Renal cortex interstitium (tissue), 11 donors: Measurements from ENCODE around the gene SPOCD1. TPM values are rescaled to one million over a fixed set of nuclear protein-coding genes. Genes with fewer than 3 reads are reported as not detected.

Experiments used
- DNase-seq, 11 donors: peaks; one replicate each; pipeline ENCODE4 v3.0.0-alpha.2; 2013; ENCODE audit warnings: low read depth in 9 of 11, low spot score in 4 of 11; ENCODE audit errors: extremely low read depth in 1 of 11
- polyA plus RNA-seq, 3 donors: library from polyadenylated mRNA; unstranded; fragments of 120-200 nt; gene quantifications; one replicate each; pipeline ENCODE4 v1.2.1, GENCODE V29; 2013; ENCODE audit not compliant: insufficient read length in 3 of 3

The SPOCD1 gene
- polyA plus RNA-seq, 3 donors: 0.12 to 0.39 (median 0.19) TPM

- no peak for DNase-seq
Observed at GRCh38 chr1:31781138-31781755, 34.6 kb downstream of the SPOCD1 start.

DNA sequence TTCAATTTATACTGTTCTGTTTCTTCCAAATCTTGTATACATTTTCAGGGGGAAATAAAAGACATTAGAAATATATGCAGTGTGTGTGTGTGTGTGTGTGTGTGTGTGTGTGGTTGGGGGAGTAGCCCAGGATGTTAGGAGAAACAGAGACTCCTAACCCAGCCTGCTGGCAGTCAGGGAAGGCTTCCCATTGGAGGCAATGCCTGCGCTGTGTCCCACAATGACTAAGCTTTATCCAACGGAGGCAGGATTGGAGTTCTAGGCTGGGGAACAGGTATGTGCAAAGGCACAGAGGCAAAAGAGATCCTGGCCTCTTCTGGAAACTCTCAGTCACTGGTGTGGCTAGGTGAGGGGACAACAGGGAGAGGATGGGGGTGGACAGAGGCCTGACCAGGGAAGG is 35.2 kb downstream of the SPOCD1 start:
- no peak for DNase-seq

DNA sequence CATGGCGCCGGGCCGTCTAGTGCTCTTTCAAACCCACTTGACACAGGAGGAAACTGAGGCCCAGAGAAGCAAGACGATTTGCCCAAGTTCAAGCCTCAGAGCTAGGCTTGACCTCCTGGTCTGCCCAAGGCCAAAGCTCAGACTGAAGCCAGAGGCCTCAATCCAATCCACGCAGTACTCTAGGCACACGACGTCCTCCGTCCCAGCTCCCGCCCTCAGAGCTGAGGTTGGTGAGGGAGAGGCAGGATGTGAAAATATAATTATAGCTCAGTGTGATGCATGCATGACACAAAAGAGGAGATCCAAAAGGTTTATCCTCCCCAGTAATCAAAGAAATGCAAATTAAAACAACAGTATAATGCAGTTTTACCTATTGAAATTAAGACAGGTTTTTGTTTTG is 36.1 kb downstream of the SPOCD1 start:
- no peak for DNase-seq

DNA sequence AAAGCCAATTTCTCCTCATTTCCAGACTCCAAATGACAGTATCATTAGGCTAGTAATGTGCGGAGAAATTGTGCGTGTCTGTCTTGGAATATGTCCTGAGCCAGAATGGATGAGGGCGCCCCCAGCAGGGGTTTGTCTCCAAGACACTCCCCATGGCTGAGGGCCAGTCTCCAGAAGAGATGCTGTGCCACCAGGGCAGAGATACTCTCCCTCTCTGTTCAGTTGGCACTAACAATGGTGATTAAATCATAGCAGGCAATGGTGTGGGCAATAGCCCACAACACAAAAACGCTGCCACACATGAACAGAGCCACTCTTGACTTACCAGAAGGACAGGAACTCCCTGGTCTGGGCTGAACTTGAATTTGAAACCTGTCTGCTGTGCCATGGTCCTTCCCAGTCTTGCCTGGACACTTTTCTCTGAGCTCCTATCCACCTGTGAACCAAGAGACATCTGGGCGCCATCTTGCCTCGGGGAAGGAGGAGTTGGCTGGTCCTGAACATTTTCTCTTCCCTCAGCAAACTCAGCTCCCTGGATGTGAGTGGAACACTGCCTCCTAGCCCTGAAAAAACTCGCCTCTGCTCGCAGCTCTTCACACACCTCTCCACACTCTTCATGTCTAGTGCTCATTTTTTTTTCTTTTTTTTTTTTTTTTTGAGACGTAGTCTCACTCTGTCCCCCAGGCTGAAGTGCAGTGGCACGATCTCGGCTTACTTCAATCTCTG is 36.9 kb downstream of the SPOCD1 start:
- DNase-seq: no peak

DNA sequence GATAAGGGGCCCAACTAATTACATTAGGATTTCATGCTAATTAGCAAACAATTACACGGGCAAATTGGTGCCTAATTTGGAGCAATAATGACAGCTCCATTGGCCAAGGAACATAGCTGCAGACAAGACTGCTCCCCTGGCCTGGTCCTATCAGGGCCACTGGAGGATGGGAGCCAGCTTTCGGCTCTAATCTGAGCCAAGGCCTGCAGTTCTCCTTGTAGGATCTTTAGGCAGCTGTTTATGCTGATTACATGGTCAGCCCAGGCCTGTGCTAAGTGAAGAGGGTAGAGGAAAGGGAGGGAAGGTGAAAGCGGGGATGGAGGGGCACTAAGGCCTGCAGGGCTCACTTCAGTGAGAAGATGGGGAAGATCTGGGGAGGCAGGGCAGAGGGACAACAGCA is 39.3 kb downstream of the SPOCD1 start:
- no peak for DNase-seq

DNA sequence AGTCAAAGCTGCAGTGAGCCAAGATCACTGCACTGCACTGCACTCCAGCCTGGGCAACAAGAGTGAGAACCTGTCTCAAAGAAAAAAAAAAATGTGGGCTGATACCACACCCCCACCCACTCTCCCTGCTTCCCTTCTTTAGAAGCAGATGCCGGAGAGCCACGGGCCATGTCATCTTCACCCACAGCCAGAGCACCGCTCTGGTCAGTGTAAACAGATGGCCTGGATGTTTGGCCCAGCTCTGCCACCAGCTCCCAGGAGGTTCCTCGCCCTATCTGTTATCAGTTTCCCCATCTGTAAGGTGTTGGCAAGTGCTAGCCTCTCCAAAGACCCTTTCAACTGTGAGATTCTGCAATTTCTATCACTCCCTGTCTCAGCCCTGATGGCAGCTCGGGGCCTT is 39.8 kb downstream of the SPOCD1 start:
- no peak for DNase-seq

DNA sequence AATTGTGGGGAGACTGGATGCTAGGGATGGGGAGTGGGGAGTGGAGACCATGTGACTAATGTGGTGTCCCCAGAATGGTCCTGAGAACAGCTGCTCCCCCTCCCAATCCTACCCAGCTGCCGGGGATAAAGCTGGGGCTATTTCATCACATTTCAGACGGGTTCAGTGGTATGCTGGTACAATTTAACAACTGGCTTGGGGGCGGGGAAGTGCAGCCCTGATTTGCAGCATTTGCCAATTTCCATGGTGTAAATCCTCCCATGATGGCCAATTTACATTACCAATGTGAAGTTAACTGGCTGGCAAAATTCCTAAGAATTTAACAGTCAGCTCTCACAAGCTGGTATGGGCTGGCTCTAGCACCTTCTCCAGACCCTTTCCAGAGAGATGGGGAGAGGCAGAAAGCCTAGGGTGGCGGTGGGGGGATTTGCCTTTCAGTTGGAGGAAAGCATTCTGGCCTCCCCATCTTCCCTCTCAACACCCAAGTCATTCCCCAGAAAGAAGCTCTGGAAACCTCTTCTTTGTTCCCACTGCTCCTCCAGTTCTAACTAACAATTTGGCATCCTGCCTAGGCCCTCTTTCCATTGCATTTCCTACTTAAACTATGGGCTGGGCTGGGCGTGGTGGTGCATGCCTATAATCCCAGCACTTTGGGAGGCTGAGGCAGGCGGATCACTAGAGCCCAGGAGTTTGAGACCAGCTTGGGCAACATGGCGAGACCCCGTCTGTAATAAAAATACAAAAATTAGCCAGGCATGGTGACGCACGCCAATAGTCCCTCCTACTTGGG is 40.4 kb downstream of the SPOCD1 start:
- DNase-seq: no peak

DNA sequence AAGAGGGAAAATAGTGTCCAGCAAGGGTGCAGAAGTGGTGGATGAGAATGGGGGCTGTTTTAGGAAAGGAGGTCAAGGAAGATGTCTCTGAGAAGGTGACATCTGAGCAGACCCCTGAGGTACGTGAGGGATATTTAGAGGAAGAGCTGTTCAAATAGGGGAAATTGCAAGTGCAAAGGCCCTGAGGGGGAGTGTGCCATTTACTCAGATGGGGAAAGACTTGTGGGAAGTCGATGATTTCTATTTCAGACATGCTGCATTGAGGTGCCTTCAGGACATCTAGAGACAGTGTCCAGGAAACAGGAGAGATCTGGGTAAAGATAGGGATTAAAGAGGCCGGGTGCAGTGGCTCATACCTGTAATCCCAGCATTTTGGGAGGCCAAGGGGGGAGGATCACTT is 41.3 kb downstream of the SPOCD1 start:
- DNase-seq: no peak

DNA sequence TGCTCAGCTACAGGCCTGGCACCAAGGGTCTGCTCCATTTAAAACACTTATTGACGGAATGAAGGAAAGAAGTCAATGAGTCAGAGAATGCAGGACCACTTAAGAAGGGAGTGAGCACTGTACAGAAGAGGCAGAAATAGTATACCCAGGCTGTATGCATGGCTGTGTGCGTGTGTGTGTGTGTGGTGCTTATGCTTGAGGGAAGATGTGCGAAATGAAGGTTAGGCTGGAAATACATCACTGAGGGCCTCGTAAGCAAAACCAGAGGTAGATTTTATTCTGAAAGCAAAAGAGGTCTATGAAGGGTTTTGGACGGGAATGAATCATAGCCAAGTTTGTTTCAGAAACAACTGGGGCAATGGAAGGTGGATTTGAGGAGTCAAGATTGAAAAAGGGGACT is 42.0 kb downstream of the SPOCD1 start:
- DNase-seq: no peak

DNA sequence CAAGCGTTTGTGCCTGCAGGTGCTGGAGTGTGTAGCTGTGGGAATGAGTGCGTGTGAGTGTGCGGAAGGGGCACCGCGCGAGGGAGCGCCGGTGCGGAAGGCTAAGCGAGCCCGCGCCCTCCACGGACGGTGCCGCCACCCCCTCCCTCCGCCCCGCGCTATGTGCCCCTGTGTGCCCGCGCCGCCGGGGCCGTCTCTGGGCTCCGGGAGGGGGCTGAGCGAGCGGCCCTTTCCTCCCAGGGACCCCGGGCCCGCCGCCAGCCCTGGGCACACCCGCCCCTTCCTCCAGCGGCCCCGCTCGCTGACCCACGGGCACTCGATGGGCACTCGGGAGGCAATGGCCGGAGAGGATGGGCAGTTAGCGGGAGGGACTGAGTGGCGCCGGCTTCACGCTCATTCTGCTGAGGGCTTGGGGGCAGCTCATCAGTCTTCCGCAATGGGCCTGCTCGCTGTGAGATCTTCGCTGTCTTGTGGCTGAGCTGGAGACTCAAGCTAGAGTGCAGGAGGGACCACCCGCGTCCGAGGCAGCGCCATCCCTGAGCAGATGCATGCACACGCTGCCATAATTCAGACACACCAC is 43.1 kb downstream of the SPOCD1 start:
- DNase-seq: no peak

GRCh38 chr1:31771891-31772668 is 43.7 kb downstream of the SPOCD1 start:
- no peak for DNase-seq

DNA sequence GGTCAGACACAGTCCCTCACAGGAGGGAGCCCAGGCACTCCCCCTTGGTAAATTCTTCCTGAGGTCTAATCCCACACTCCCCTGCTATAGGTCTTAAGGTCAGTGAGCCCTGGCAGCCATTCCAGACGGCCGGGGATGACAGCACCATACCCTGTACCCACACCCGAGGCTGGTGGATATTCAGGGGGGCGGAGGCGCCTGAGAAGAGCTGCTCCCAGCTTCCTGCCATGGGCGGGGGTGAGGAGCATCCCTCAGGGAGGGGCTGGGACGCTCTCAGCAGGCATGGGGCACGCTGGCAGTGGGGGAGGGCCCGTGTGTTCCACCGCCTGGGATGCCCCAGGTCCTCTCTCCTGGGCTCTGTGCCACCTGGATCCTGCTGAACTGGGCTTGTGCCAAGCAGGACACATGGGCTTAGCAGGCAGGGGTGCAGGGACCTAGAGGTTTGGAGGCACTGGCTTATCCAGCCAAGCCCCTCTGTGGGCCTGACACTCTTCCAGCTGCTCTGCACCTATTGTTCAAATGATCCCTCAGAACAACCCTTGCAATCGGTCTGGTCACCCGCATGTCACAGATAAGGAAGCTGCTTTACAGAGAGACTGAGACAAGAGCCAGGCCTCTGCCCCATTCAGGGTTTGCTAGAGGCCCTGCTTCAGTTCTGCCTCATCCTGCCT is 46.0 kb downstream of the SPOCD1 start:
- no peak for DNase-seq

DNA sequence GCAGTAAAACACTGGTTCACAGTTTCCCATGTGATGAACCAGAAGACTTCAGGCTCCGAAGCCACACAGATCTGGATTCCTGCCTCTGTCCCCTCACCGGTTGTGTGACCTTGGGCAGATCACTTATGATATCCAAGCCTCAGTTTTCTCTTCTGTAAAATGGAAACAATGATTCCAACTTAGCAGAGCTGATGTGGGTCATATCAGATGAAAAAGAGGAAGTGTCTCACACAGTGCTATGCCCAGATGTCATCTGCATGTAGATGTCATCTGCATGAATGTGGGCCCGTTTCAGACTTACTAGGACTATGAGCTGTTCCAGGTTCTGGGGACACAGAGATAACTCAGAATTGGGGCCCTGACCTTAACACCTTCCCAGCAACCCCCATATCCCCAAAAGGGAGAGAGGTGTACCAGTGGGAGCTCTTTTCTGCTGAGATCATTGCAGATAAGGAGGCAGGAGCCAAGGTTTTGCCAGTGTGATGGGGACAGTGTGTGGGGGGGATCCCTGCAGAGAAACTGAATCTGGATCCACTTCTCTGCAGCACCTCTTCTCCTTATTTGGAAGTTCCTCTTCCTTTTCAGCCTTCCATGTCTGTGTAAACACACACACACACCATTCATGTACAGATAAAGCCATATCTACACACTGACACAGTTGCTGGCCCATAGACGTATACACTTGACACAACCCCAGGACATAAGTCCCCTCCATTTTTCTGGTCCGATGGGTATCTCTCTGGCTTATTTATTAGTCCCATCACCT is 46.7 kb downstream of the SPOCD1 start:
- no peak for DNase-seq

- DNase-seq: no peak
Observed at GRCh38 chr1:31768407-31768907, 47.4 kb downstream of the SPOCD1 start.

DNA sequence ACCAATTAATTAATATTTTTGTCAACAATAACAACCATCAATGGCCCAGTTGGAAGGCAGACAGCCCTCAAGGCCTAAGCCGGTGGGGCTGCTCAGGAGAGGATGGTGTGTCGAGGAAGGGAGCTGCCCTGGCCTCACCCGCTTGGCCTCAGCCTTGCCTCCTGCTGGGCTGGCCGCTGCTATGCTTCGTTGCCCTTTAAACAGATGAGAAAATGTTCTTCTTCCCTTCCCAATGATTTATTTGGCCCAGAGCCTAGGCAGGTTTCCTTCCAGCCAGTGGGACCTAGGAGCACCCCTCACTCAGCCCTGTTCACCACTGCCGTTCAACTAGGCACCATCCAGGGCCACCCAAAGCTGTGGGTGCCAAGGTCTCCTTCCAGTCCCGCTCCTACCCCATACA is 48.6 kb downstream of the SPOCD1 start:
- no peak for DNase-seq

DNA sequence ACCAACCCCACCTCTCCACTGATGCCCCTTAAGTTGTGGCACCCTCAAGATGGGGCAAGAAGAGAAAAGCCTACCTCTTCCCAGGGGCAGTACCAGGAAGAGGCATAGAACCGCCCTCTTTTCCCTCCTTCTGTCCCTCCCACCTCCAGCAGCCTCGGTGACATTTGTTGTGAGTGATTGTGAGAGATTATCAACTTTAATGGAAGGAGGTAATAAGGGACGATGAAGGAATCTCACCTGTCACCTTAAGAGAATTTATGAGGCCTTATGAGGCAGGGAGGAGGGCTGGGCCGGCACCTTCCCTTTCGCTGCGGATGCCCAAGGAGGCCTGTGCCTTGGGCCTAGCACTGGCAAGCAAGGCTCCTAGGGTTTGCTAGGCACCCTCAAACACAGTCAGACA is 50.3 kb downstream of the SPOCD1 start:
- no peak for DNase-seq

GRCh38 chr1:31765041-31765467 is 50.8 kb downstream of the SPOCD1 start:
- DNase-seq: no peak
